Brain microvascular endothelial cell (primary cell): Measurements from ENCODE around the gene AP1B1.
"Not testable (repeated sequence)": the region's sequence is repeated elsewhere in the genome, so short reads cannot be mapped to it uniquely, and the experiment has no call there.

Experiments
- DNase-seq: peaks from one replicate; pipeline ENCODE4 v3.0.0-alpha.2; 2020
- H3K27ac ChIP-seq: fragments of 250-450 bp; sonication (Bioruptor Pico); 2 replicates; pipeline ENCODE4 v1.5.1; 2020; ENCODE audit warnings: mild to moderate bottlenecking, moderate library complexity
- H3K27me3 ChIP-seq: fragments of 250-450 bp; sonication (Bioruptor Pico); replicated peaks from 2 replicates; pipeline ENCODE4 v1.5.1; 2020; ENCODE audit warnings: mild to moderate bottlenecking
- H3K36me3 ChIP-seq: fragments of 250-450 bp; sonication (Bioruptor Pico); replicated peaks from 2 replicates; pipeline ENCODE4 v1.5.1; 2020; ENCODE audit warnings: mild to moderate bottlenecking
- H3K4me3 ChIP-seq: 2 replicates; pipeline ENCODE4 v1.5.1; 2011; ENCODE audit warnings: low read depth, mild to moderate bottlenecking, control low read depth, low read length, moderate library complexity
- CTCF ChIP-seq: IDR thresholded peaks from 2 replicates; pipeline ENCODE4 v1.5.1; 2011; ENCODE audit warnings: low read depth, mild to moderate bottlenecking, moderate library complexity, low read length, control low read depth, inconsistent platforms; ENCODE audit errors: missing control alignments
- in situ Hi-C: cut with HindIII; loops from 2 replicates; pipeline ENCODE4 v1.10.0; 2017; ENCODE audit warnings: low sequenced_read_pairs, low pct_ligation_motif_present

AP1B1 gene

DNA sequence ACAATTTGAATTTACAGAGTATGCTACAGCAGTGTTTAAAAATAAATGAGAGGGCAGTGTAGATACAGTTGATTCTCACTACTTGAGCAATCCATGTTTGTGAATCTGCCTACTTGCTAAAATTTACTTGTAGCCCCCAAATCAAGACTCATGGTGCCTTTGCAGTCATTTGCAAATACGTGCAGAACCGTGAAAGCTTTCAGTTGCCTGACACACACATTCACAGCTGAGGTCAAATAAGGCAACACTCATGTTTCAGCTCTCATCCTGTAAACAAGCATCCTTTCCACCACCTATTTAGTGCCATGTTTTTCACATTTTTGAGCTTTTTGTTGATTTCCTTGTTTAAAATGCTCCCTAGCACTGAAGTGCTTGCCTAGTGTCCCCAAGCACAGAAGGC lies 40.3 kb downstream of the AP1B1 start:
- TF ChIP-seq CTCF, result no peak
- Histone ChIP-seq H3K36me3 (peaks cover 55% of the 10 kb centered on the region), H3K27ac (no peak overlapping the region), H3K27me3 (no peaks in the 10 kb centered on the region), H3K4me3 (no peak overlapping the region)
- in situ Hi-C loops, result no loop called here
- no peak for DNase-seq

DNA sequence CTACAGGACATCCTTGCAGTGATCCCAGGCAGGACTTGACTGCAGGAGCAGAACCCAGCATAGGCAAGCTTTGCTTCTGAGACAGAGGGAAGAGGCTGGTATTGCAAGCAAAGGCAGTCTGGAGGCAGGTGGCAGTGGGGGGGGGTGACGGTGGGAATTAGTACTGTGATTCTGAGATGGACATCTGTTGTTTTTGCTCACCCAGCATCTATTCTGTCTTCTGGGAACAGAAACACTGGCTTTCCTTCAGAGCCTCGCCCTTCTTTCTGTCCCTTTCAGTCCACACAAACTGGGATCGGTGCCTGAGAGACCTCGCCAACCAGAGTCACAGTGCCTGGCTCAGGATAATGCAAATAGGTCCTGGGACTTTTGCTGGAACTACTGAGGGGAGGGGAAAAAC lies 41.7 kb downstream of the AP1B1 start:
- DNase-seq, result no peak

GRCh38 chr22:29345932-29346331 lies 42.4 kb downstream of the AP1B1 start:
- H3K4me3 ChIP-seq, result no peak overlapping the region
- TF ChIP-seq CTCF, result no peak
- no peak overlapping the region for H3K27ac ChIP-seq
- in situ Hi-C loops, result no loop called here
- no peak for DNase-seq
- H3K27me3 ChIP-seq, result no peaks in the 10 kb centered on the region
- H3K36me3 ChIP-seq, result peaks cover 49% of the 10 kb centered on the region

More for the DNA sequence above, 41.7 kb downstream of the AP1B1 start:
- H3K36me3 ChIP-seq, result peaks cover 49% of the 10 kb centered on the region
- H3K27ac ChIP-seq, result no peak overlapping the region
- H3K27me3 ChIP-seq, result no peaks in the 10 kb centered on the region
- no peak for TF ChIP-seq CTCF
- in situ Hi-C loops, result no loop called here
- H3K4me3 ChIP-seq, result no peak overlapping the region

- DNase-seq, H3K4me3 ChIP-seq, in situ Hi-C loops, H3K27me3 ChIP-seq, H3K27ac ChIP-seq: not testable (repeated sequence)
- peaks cover 53% of the 10 kb centered on the region for H3K36me3 ChIP-seq
These were observed 43.5 kb downstream of the AP1B1 start for GRCh38 chr22:29344889-29345288.

DNA sequence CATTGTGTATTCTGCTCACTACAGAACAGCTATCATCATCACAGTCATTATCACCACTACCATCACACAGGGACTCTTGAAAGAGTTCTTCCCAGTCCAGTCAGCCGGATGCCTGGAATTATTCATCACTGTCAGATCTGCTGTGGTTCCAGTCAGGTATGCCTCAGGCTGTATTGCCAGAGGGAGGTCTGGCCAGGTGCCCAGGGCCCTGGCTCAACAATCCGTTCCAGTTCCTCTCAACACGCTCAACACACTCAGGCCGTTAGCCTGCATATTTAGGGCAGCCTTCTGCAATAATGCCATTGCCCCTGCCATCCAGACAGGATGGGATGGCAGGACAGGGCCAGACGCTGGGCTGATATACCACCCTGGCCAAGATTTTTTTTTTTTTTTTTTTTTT lies 44.2 kb downstream of the AP1B1 start:
- Histone ChIP-seq H3K36me3 (peaks cover 54% of the 10 kb centered on the region), H3K4me3 (no peak overlapping the region), H3K27me3 (no peaks in the 10 kb centered on the region), H3K27ac (peak overlapping the region; percentile 45)
- peak; percentile 90 for DNase-seq
- in situ Hi-C loops, result no loop called here
- TF ChIP-seq CTCF, result no peak

DNA sequence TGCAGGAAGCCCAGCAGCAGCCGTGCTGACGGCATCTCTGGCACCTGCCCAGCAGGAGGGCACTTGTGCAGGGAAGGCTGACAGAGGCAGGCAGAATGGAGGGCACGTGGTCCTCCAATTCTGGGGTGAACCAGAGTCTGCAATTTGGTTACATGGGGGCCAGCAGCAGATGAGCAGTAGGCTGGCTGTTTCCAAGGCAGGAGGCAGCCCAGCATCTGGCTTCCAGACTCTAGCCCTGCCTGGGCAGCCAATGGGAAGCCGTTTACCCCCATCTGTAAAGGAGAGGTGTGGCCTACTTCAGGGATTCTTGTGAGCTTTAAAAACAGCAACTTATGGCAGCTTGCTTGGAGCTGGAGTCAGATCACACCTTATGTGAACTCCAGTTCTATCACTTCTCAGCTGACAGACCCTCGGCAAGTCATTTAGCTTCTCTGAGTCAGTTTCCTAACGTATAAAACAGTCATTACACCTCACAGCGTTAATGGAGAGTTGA lies 45.0 kb downstream of the AP1B1 start:
- in situ Hi-C loops, result no loop called here

More for the DNA sequence above, 45.0 kb downstream of the AP1B1 start:
- Histone ChIP-seq H3K4me3 (no peak overlapping the region), H3K27me3 (no peaks in the 10 kb centered on the region), H3K27ac (peak overlapping the region; percentile 45), H3K36me3 (peaks cover 56% of the 10 kb centered on the region)
- no peak for DNase-seq
- TF ChIP-seq CTCF, result no peak
